HEK293T (cell line): ENCODE data around the gene C10orf62.

Experiments used
- ARNT ChIP-seq: fragments of 450-650 bp; IDR thresholded peaks from 2 replicates; pipeline ENCODE4 v1.6.1; 2017; ENCODE audit warnings: mild to moderate bottlenecking
- BHLHE40 ChIP-seq: fragments of 450-650 bp; IDR thresholded peaks from 2 replicates; pipeline ENCODE4 v1.6.1; 2016; ENCODE audit warnings: mild to moderate bottlenecking, moderate library complexity, borderline replicate concordance
- CTBP1 ChIP-seq: fragments of 450-650 bp; IDR thresholded peaks from 2 replicates; pipeline ENCODE4 v1.6.1; 2016; ENCODE audit warnings: borderline replicate concordance
- FOXA1 ChIP-seq: fragments of 450-650 bp; IDR thresholded peaks from 2 replicates; pipeline ENCODE4 v1.6.1; 2016; ENCODE audit warnings: mild to moderate bottlenecking
- FOXK2 ChIP-seq: fragments of 450-650 bp; IDR thresholded peaks from 2 replicates; pipeline ENCODE4 v1.6.1; 2016; ENCODE audit warnings: mild to moderate bottlenecking
- L3MBTL2 ChIP-seq: fragments of 450-650 bp; conservative IDR thresholded peaks from 2 replicates; pipeline ENCODE4 v1.6.1; 2016; ENCODE audit warnings: mild to moderate bottlenecking
- LEF1 ChIP-seq: fragments of 450-650 bp; IDR thresholded peaks from 2 replicates; pipeline ENCODE4 v1.6.1; 2017; ENCODE audit warnings: mild to moderate bottlenecking, borderline replicate concordance
- SP1 ChIP-seq: fragments of 450-650 bp; IDR thresholded peaks from 2 replicates; pipeline ENCODE4 v1.6.1; 2017
- TARDBP ChIP-seq: fragments of 450-650 bp; IDR thresholded peaks from 2 replicates; pipeline ENCODE4 v1.6.1; 2016

DNA sequence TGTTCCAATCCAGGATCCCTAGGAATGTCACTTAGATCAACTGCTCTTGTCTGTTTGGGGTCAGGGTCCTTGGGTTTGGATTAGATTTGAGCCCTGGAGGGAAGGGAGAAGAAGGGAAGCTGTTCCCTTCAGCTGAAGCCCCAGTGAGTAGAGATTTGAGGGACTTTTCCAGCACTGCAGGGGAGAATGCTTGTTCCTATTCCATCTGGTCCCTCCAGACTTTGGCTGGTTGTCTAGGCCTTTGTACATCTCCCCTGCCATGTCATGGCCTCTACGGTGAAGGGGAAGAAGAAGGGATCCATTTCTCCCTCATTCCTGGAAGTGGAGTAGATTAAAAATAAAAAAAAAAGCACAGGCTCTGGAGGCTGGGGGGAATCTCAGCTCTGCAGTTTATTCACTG, 11.1 kb downstream of the C10orf62 start:
- TF ChIP-seq BHLHE40 (no peak), SP1 (no peak), CTBP1 (no peak), FOXK2 (no peak), FOXA1 (no peak), TARDBP (no peak), L3MBTL2 (no peak), ARNT (no peak), LEF1 (no peak)
